NCI-H2081 treated with DMSO at 0.1 percent for 48 hours (cell line): Measurements from ENCODE around the gene DPYSL4.
"Not testable (repeated sequence)": the region's sequence is repeated elsewhere in the genome, so short reads cannot be mapped to it uniquely, and the experiment has no call there.

ENCODE experiments used
- DNase-seq: peaks from one replicate; lab custom pipeline; 2025; lab: John Stamatoyannopoulos, UW

The DPYSL4 gene

DNA sequence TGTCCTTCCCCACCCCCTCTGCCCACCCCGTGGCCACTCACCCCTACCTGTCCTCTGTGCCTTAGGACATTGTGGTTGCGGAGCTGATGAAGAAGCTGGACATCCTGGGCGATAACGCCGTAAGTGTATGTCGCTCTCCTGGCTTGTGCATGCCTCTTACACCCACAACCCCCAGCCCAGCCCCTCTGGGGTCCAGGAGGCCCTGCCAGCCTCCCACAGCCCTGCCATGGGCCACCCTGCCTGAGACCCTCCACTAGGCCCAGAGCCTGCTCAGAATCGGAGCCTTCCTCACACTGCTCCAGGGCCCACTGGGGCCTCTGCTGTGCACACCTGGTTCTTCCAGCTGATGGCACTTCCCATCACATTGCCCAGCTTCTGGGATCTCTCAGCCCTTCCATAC, 36.8 kb upstream of the DPYSL4 start:
- DNase-seq = no peak

DNA sequence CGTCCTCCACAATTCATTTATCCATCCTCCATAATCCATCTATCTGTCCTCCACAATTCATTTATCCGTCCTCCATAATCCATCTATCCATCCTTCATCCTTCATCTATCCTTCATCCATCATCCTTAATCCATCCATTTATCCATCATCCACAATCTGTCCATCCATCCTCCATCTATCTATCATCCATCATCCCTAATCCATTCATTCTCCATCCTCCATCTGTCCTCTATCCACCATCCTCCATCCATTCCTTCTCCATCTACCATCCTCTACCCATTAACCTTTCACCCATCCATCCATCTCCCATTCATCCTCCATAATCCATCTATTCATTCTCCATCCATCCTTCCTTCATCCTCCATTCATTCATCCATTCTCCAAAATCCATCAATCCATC, 36.0 kb upstream of the DPYSL4 start:
- no peak for DNase-seq

DNA sequence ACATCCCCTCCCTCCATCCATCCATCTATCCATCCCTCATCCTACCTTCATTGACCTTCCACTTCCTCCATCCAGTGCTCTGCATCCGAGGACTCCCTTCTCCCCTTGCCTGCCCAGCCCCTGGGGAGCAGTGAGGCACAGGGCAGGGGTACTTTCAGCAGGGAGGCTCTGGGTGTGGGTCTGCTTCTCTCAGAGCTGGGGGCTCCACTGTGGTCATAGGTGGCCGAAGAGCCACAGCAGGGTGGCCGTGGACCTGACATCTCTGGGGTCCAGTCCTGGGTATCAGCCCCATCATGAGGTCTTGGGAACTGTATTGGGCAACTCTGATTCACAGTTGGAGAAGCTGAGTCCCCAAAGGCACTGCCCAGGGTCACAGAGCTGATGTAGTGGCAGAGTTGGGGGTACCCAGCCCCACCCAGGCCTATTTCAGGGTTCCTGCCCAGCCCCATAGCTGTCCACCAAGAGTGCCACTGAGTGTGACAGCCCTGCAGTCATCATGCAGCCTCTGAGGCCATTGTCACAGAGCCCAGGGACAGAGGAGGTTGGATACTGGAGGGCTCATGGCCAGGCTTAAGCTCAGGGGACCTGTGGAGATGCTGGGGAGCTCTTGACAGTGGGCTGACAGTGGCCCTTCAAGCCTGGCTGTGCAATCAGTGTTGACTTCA, 35.3 kb upstream of the DPYSL4 start:
- no peak for DNase-seq

DNA sequence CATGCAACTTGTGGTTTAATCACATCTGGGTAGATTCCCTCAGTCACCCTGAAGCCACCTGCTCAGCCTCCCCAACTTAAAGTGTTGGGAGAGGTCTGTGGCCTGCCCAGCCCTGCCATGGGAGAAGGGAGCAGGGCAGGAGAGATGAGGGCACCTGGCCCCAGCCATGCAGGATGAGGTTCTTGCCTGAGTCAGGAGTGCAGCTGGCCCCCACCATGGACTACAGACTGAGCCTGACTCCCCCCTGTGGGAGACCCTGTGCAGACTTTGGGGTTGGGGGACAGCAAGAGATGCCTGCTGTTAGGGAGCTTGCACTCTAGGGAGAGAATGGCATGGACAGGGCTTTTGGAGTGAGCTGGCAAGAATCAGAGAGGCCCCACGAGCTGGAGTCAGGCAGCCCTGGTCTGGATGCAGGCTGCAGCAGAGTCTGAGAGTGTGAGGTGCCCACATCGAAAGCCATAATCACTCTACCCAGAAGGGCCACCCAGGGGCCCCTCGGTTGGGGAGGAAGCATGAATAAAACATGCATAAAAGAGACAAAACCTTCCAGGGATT, 34.7 kb upstream of the DPYSL4 start:
- DNase-seq = no peak

DNA sequence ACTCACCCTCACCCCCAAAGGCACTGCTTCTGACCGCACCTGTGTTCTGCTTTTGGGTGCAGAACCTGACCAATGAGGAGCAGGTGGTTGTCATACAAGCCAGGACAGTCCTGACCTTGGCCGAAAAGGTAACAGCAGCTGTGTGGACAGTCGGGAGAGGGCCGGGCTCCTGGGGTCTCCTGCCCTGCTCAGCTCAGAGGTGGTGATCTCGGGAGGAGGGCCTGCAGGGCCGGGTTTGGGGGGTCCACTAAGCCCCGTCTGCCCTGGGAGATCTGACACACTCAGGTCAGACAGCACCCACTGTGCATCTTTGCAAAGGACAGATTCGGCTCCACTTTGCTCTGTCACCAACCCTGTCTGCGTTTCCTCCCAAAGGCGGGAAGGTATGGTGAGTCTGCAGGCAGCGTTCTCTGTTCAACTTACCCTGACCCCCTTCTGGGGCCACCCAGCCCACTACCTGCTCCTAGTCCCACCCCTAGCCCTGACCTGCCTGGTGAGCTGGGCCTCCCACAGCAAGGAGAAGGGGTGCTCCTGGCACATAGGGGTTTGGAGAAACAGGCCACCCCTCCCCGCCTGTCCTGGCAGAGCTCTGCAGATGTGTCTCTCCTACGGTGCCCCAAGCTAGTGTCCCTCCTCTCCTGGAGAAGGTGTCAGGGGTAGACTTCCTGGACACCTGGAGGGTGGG, 33.7 kb upstream of the DPYSL4 start:
- DNase-seq = no peak

DNA sequence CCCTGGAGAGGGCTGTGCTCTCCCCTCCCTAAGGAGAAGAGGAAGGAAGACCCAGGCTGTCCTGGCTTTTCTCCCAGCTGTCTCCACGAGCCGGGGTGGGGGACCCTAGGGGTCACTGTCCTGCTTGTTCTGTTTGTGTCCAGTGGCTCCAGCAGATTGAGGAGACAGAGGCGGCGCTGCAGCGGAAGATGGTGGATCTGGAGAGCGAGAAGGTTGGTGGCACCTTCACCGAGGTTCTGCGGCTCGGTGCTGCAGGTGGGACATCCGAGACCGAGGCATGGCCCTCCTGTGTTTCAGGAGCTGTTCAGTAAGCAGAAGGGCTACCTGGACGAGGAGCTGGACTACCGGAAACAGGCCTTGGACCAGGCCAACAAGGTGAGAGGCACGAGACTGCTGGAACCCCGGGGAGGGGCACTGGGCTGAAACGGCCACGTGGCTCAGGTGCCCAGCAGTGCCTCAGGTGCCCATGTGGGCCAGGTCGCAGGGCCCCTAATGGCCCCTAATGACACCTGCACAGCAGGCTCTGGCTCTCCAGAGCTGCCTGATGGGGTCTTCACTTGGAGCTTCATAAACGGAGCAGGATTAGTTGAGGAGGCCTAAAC, 33.0 kb upstream of the DPYSL4 start:
- no peak for DNase-seq

DNA sequence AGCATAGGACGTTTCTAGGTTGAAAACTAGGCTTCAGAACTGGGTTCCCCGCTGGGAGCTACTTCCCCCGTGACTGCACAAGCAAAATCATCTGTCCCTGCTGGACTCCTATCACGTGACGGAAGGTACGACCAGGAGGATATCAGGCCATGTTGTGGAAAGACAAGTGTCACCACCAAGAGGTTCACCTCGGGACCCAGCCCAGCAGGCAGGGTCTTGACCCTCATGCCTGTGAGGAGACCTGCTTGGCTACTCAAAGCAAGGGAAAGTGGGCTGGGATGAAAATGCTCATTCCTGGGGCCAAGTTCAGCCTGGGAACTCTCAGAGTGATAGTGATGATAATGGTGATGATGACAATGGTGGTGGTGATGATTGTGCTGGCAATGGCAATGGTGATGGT, 32.3 kb upstream of the DPYSL4 start:
- DNase-seq = no peak

DNA sequence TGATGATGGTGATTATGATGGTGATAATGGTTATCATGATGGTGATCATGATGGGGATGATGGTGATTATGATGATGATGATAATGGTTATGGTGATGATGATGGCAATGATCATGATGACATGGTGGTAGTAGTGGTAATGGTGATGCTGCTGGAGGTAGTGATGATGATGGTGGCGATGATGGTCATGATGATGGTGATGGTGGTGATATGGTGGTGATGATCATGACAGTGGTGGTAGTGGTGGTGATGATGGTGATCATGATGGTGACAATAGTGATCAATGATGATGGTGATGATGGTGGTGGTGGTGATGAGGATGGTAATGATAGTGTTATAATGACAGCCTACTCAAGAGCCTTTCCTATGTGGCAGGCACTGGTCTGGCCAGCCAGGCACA, 31.8 kb upstream of the DPYSL4 start:
- DNase-seq = no peak

DNA sequence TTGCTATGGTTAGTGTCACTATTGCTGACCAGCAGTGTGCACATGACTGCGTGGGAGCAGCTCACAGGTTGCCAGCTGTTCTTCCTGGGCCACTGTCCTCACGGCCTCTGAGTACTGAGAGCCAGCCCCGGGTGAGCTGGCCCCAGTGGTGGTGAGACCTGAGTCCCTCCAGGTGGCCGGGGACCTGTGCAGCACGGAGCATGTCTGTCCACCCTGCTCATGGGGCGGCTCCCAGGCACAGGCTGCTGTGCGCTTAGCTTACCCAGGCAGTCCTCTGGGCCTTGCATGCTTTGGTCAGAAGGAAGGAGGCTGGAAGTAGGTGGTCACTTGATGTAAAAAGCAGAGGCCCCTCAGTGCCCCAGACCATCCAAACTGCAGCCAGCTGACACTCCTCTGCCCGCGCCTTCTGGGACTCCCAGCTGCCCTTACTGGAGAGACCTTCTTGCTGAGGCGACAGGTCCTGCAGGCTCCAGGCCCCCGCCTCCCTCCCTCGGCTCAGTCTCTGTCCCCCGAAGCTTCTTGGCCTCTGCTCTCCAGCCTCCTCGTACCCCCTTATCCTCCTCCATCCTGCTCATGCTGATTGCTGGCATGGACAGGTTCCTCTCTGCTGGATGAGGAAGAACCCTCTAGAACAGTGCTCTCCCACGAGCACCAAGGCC, 30.9 kb upstream of the DPYSL4 start:
- DNase-seq = no peak

DNA sequence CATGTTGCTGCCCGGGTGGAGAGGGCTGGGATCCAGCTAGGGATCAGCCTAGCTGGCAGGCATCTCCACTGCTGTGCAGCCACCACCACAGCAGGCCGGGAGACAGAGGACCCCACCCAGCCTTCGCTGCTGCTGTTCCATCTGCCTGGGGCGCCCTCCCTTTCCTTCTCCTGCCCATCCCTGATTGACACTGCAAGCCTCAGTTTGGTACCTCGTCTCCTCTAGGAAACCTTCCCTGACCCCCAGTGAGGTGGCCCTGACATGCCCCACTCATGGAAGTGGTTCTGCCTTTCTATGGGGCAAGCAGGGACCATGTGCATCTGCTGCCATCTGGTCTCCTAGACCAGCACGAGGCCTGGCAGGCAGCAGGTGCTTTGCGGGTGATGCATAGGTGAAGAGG, 30.4 kb upstream of the DPYSL4 start:
- DNase-seq = no peak

DNA sequence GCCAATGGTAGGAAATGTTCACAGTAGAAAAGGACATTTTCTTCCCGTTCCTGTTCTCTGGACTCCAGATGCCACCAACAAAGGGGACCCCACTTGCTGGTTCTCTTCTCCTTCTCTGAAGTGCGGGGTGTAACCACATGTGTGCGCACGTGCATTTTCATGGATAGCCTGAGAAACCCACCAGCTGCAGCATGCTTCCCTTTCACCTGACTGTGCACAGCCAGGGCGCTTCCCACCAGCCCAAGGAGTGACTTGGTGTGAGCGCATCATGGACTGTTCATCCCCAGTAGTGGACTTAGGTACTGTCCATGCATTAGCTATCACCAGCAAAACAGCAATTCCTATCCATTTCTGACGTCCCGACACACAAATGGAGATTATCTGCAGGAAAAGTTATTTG, 29.6 kb upstream of the DPYSL4 start:
- no peak for DNase-seq

DNA sequence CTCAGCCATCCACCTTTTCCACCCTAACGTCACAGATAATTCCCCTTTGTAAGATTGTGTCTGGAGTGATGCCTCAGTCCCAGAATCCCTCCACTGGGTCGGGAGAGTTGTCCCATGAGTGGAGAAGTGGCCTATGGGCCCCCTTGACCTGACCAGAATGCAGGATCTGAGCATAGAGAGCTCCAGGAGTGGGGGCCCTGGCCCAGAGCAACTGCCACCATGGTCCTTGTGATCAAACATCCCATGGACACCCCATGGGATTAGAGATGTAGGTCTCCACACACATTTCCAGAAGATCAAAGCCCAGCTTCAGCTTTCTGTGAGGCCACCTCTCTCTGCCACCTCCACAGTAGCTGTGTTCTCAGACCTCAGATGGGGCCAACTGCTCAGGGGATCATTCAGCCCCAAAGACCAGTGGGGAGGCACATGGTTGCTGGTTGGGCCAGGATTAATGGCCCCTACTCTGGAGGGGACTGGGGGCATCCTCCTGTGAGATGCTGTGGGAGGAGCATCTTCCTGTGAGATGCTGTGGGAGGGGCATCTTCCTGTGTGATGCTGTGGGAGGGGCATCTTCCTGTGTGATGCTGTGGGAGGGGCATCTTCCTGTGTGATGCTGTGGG, 28.5 kb upstream of the DPYSL4 start:
- DNase-seq = no peak

DNA sequence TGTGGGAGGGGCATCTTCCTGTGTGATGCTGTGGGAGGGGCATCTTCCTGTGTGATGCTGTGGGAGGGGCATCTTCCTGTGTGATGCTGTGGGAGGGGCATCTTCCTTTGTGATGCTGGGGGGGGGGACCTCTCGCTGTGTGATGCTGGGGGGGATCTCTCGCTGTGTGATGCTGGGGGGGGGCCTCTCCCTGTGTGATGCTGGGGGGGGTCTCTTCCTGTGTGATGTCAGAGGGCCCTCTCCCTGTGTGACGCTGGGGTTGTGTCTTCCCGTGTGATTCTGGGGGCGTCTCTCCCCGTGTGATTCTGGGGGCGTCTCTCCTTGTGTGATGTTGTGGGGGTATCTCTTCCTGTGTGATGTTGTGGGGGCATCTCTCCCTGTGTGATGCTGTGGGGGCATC, 27.9 kb upstream of the DPYSL4 start:
- DNase-seq = no peak

DNA sequence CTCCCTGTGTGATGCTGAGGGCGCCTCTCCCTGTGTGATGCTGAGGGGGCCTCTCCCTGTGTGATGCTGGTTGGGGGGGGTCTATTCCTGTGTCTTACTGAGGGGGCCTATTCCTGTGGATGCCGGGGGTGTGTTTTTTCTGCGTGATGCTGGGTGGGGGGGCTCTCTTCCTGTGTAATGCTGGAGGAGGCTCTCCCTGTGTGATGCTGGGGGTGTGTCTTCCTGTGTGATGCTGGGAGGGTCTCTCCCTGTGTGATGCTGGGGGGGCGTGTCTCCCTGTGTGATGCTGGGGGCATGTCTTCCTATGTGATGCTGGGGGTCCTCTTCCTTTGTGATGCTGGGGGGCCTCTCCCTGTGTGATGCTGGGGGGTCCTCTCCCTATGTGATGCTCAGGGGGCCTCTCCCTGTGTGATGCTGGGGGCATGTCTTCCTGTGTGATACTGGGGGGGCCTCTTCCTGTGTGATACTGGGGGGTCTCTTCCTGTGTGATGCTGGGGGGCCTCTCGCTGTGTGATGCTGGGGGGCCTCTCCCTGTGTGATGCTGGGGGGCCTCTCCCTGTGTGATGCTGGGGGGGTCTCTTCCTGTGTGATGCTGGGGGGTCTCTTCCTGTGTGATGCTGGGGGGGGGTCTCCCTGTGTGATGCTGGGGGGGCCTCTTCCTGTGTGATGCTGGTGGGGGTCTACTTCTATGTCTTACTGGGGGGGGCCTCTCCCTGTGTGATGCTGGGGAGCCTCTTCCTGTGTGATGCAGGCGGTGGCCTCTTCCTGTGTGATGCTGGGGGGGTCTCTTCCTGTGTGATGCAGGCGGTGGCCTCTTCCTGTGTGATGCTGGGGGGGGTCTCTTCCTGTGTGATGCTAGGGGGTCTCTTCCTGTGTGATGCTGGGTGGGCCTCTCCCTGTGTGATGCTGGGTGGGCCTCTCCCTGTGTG, 27.2 kb upstream of the DPYSL4 start:
- not testable (repeated sequence) for DNase-seq

DNA sequence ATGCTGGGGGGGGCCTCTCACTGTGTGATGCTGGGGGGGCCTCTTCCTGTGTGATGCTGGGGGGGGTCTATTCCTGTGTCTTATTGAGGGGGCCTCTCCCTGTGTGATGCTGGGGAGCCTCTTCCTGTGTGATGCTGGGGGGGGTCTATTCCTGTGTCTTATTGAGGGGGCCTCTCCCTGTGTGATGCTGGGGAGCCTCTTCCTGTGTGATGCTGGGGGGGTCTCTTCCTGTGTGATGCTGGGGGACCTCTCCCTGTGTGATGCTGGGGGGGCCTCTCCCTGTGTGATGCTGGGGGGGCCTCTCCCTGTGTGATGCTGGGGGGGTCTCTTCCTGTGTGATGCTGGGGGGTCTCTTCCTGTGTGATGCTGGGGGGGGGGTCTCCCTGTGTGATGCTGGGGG, 26.5 kb upstream of the DPYSL4 start:
- not testable (repeated sequence) for DNase-seq

DNA sequence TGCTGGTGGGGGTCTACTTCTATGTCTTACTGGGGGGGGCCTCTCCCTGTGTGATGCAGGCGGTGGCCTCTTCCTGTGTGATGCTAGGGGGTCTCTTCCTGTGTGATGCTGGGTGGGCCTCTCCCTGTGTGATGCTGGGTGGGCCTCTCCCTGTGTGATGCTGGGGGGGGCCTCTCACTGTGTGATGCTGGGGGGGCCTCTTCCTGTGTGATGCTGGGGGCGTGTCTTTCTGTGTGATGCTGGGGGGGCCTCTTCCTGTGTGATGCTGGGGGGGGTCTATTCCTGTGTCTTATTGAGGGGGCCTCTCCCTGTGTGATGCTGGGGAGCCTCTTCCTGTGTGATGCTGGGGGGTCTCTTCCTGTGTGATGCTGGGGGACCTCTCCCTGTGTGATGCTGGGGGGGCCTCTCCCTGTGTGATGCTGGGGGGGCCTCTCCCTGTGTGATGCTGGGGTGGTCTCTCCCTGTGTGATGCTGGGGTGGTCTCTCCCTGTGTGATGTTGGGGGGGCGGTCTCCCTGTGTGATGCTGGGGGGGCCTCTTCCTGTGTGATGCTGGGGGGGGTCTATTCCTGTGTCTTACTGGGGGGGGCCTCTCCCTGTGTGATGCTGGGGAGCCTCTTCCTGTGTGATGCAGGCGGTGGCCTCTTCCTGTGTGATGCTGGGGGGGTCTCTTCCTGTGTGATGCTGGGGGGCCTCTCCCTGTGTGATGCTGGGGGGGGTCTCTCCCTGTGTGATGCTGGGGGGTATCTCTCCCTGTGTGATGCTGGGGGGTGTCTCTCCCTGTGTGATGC, 25.7 kb upstream of the DPYSL4 start:
- DNase-seq = not testable (repeated sequence)

DNA sequence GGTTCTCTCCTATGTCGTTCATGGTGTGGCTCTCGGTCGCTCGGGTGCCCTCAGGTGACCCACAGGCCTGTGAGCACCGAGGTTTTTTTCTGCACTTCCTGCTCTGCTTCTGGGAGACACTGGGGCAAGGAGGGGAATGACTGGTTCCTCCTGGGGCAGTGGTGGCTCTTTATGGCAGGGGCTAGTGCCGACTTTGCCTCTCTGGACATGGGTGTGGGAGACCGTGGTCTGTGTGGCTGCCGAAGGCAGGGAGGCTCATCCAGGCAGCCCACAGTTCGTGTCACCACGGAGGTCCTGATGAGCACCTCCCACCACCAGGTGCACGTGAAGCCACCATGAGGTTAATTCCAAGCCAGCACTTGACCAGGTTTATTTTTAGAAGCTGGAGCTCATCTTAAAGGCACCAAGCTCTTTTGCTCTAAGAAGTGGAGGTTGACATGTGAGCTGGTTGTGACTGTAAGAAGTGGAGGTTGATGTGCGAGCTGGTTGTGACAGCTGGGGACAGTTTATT, 24.7 kb upstream of the DPYSL4 start:
- no peak for DNase-seq

DNA sequence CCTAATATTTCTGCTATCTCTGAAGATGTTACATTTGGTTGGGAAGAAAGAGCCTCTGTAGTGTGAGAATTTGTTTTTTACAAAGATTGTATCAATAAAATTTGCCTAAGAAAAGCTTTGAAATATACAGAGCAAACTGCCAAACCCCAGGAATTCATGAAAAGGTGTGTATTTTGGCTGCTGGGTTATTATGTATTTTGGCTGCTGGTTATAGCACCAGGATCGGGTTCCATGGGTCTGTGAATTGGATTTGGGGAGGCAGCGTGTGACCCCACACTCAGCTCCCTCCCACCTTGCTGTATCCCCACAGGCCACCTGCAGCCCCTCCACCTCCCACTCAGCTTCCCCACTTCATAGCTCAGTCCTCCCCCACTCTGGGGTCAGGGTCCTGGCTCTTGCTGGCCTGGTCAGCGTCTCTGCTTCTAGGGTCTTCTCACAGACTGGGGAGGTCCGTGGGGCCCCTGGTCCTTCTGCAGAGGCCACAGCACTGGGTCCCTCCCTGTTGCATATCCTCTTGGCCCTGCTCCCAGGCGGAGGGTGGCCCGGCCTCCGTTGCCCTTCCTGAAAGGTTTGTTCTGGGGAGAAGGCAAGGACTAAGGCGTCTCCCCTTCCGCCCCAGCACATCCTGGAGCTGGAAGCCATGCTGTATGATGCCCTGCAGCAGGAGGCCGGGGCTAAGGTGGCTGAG, 24.0 kb upstream of the DPYSL4 start:
- DNase-seq = no peak

DNA sequence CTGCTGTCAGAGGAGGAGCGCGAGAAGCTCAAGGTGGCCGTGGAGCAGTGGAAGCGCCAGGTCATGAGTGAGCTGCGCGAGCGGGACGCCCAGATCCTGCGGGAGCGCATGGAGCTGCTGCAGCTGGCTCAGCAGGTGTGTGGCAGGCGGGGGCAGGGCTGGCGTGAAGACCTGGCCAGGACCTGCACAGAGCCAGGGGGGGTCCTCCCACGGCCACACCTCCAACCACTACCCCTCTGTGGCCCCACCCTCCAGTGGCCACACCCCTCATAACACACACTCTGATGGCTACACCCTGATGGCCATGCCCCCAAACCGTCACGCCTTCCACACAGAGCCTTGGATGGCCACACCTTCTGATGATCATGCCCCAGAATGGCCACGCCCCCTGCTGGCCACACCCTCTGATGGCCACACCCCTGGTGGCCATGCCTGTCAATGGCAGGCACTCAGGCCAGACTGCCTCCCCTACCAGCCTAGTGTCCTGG, 23.4 kb upstream of the DPYSL4 start:
- no peak for DNase-seq
